Measurements from ENCODE around the gene BIN1. TPM values are rescaled to one million over a fixed set of nuclear protein-coding genes. Genes with fewer than 3 reads are reported as not detected.

Gene BIN1
- total RNA-seq, 1 experiment from 2014 or later: 58.6 TPM

GRCh38 chr2:127058246-127058953 is 48.6 kb downstream of the BIN1 start:
- ChIA-PET CTCF (no interaction called here), POLR2A (no interaction called here)
- no peaks in the 10 kb centered on the region for H3K9me3 ChIP-seq (ENCODE audit: control insufficient read depth, insufficient read depth, low read depth, low read length)
- DNase-seq (ENCODE audit: low read depth, low spot score): no peak
- H3K4me3 ChIP-seq (ENCODE audit: low read depth in 2 of 2, low read length in 2 of 2): no peak overlapping the region
- BruUV-seq (replicated peaks): no TSS peak
- H3K4me1 ChIP-seq (ENCODE audit: control insufficient read depth, insufficient read depth, low read length): 0 out of 2 replicates have a peak, but pooled peaks cover 4% of the 10 kb centered on the region
- H3K27me3 ChIP-seq (ENCODE audit: control insufficient read depth, insufficient read depth, low read length): no peaks in the 10 kb centered on the region
- intact Hi-C loops (cut with micrococcal nuclease; ENCODE audit: unreplicated experiment) (no loop called here), in situ Hi-C loops (cut with HindIII; ENCODE audit: low pct_unique_long_range_greater_than_20kb, low sequenced_read_pairs) (no loop called here)
- no peaks in the 10 kb centered on the region for H3K36me3 ChIP-seq (ENCODE audit: control insufficient read depth, insufficient read depth, low read length)
- no peak for ATAC-seq
- TF ChIP-seq CTCF (IDR thresholded peaks at IDR 0.05): no peak
- no peak for TF ChIP-seq REST (IDR thresholded peaks at IDR 0.05; ENCODE audit: insufficient read depth in 1 of 2, low read depth in 2 of 2, low read length in 1 of 2)
- no peak for TF ChIP-seq SIN3A (IDR thresholded peaks at IDR 0.05; ENCODE audit: borderline replicate concordance, insufficient read depth, low read depth, low read length)
- TF ChIP-seq POLR2AphosphoS5 (IDR thresholded peaks at IDR 0.05; ENCODE audit: low read depth, low read length): no peak
- no peak for TF ChIP-seq TCF7L2 (IDR thresholded peaks at IDR 0.05; ENCODE audit: low read depth, low read length)
- no peak overlapping the region for H3K27ac ChIP-seq (ENCODE audit: low read length)

GRCh38 chr2:127057371-127058245 is 49.3 kb downstream of the BIN1 start:
- Histone ChIP-seq H3K4me3 (ENCODE audit: low read depth in 2 of 2, low read length in 2 of 2) (no peak overlapping the region), H3K27ac (ENCODE audit: low read length) (no peak overlapping the region), H3K9me3 (ENCODE audit: control insufficient read depth, insufficient read depth, low read depth, low read length) (no peaks in the 10 kb centered on the region), H3K36me3 (ENCODE audit: control insufficient read depth, insufficient read depth, low read length) (no peaks in the 10 kb centered on the region), H3K4me1 (ENCODE audit: control insufficient read depth, insufficient read depth, low read length) (0 out of 2 replicates have a peak, but pooled peaks cover 4% of the 10 kb centered on the region), H3K27me3 (ENCODE audit: control insufficient read depth, insufficient read depth, low read length) (no peaks in the 10 kb centered on the region)
- TF ChIP-seq TCF7L2 (IDR thresholded peaks at IDR 0.05; ENCODE audit: low read depth, low read length) (no peak), POLR2AphosphoS5 (IDR thresholded peaks at IDR 0.05; ENCODE audit: low read depth, low read length) (no peak), SIN3A (IDR thresholded peaks at IDR 0.05; ENCODE audit: borderline replicate concordance, insufficient read depth, low read depth, low read length) (no peak), REST (IDR thresholded peaks at IDR 0.05; ENCODE audit: insufficient read depth in 1 of 2, low read depth in 2 of 2, low read length in 1 of 2) (no peak), CTCF (IDR thresholded peaks at IDR 0.05) (no peak)
- in situ Hi-C loops (cut with HindIII; ENCODE audit: low pct_unique_long_range_greater_than_20kb, low sequenced_read_pairs): no loop called here
- CTCF ChIA-PET: no interaction called here
- no TSS peak for BruUV-seq (replicated peaks)
- intact Hi-C loops (cut with micrococcal nuclease; ENCODE audit: unreplicated experiment): no loop called here
- POLR2A ChIA-PET: no interaction called here
- ATAC-seq (no peak), DNase-seq (ENCODE audit: low read depth, low spot score) (no peak)

Data from Panc1 (cell line).